SJSA1 (cell line): ENCODE results near the gene PFDN4. TPM values are rescaled to one million over a fixed set of nuclear protein-coding genes. Genes with fewer than 3 reads are reported as not detected.

ENCODE experiments used
- DNase-seq, 2 experiments: peaks; one replicate each; pipeline ENCODE4 v3.0.0-alpha.2; 2015 to 2020; ENCODE audit warnings: low spot score in 2 of 2, low read depth in 1 of 2
- H3K27ac ChIP-seq: fragments of 250-450 bp; sonication (Bioruptor Pico); 2 replicates; pipeline ENCODE4 v1.5.1; 2020; ENCODE audit warnings: mild to moderate bottlenecking, moderate library complexity
- H3K27me3 ChIP-seq: fragments of 250-450 bp; sonication (Bioruptor Pico); replicated peaks from 2 replicates; pipeline ENCODE4 v1.5.1; 2020; ENCODE audit warnings: mild to moderate bottlenecking, moderate library complexity
- H3K36me3 ChIP-seq: fragments of 250-450 bp; sonication (Bioruptor Pico); 2 replicates; pipeline ENCODE4 v1.5.1; 2020; ENCODE audit warnings: mild to moderate bottlenecking
- H3K4me1 ChIP-seq: fragments of 250-450 bp; sonication (Bioruptor Pico); replicated peaks from 2 replicates; pipeline ENCODE4 v1.6.1; 2021; ENCODE audit warnings: mild to moderate bottlenecking
- H3K4me3 ChIP-seq: fragments of 250-450 bp; sonication (Bioruptor Pico); 2 replicates; pipeline ENCODE4 v1.5.1; 2020; ENCODE audit warnings: mild to moderate bottlenecking
- H3K9me3 ChIP-seq: fragments of 250-450 bp; sonication (Bioruptor Pico); replicated peaks from 2 replicates; pipeline ENCODE4 v1.5.1; 2020; ENCODE audit warnings: mild to moderate bottlenecking
- total RNA-seq: library from RNA; depleted of rRNA; stranded (reverse); fragments of >200 nt; shearing (Covaris generic); gene quantifications from 2 replicates; pipeline ENCODE4 v1.2.3, GENCODE V29; 2014

PFDN4 gene
- total RNA-seq, 1 experiment from 2014 or later, result 135 TPM

- Histone ChIP-seq H3K4me3 (no peak overlapping the region), H3K9me3 (no peaks in the 10 kb centered on the region), H3K27ac (no peak overlapping the region), H3K27me3 (no peaks in the 10 kb centered on the region), H3K4me1 (no peaks in the 10 kb centered on the region), H3K36me3 (no peaks in the 10 kb centered on the region)
- no peak for DNase-seq
Measured at GRCh38 chr20:54200487-54201267, 7.2 kb upstream of the PFDN4 start.

- H3K9me3 ChIP-seq, result no peaks in the 10 kb centered on the region
- H3K4me3 ChIP-seq, result no peak overlapping the region
- H3K27ac ChIP-seq, result no peak overlapping the region
- no peak for DNase-seq
- H3K4me1 ChIP-seq, result no peaks in the 10 kb centered on the region
- no peaks in the 10 kb centered on the region for H3K36me3 ChIP-seq
- no peaks in the 10 kb centered on the region for H3K27me3 ChIP-seq
Measured at GRCh38 chr20:54201268-54201846, 6.5 kb upstream of the PFDN4 start.

- no peak overlapping the region for H3K27ac ChIP-seq
- no peaks in the 10 kb centered on the region for H3K27me3 ChIP-seq
- DNase-seq, result no peak
- H3K4me1 ChIP-seq, result no peaks in the 10 kb centered on the region
- no peak overlapping the region for H3K4me3 ChIP-seq
- H3K36me3 ChIP-seq, result peaks cover 4% of the 10 kb centered on the region
- no peaks in the 10 kb centered on the region for H3K9me3 ChIP-seq
Measured at GRCh38 chr20:54203281-54203680, 4.6 kb upstream of the PFDN4 start.

GRCh38 chr20:54204063-54204462, 3.8 kb upstream of the PFDN4 start:
- peaks cover 3% of the 10 kb centered on the region; the same call in 1 of the 2 replicates for H3K4me1 ChIP-seq
- no peak for DNase-seq
- peaks cover 5% of the 10 kb centered on the region for H3K36me3 ChIP-seq
- H3K27ac ChIP-seq, result no peak overlapping the region
- no peak overlapping the region for H3K4me3 ChIP-seq
- H3K27me3 ChIP-seq, result no peaks in the 10 kb centered on the region
- no peaks in the 10 kb centered on the region for H3K9me3 ChIP-seq

- H3K4me1 ChIP-seq, result peaks cover 7% of the 10 kb centered on the region; the same call in 1 of the 2 replicates
- peaks cover 5% of the 10 kb centered on the region for H3K36me3 ChIP-seq
- H3K9me3 ChIP-seq, result no peaks in the 10 kb centered on the region
- no peaks in the 10 kb centered on the region for H3K27me3 ChIP-seq
- H3K27ac ChIP-seq, result no peak overlapping the region
- DNase-seq, result no peak
- H3K4me3 ChIP-seq, result no peak overlapping the region
Measured at GRCh38 chr20:54204481-54204880, 3.4 kb upstream of the PFDN4 start.

- no peaks in the 10 kb centered on the region for H3K27me3 ChIP-seq
- peaks cover 9% of the 10 kb centered on the region; the same call in 1 of the 2 replicates for H3K4me1 ChIP-seq
- no peak for DNase-seq
- no peaks in the 10 kb centered on the region for H3K9me3 ChIP-seq
- H3K4me3 ChIP-seq, result no peak overlapping the region
- H3K36me3 ChIP-seq, result peaks cover 5% of the 10 kb centered on the region
- H3K27ac ChIP-seq, result no peak overlapping the region
Measured at GRCh38 chr20:54205450-54205849, 2.4 kb upstream of the PFDN4 start.

GRCh38 chr20:54207053-54207742, 689 bp upstream of the PFDN4 start:
- H3K9me3 ChIP-seq, result no peaks in the 10 kb centered on the region
- DNase-seq, result no peak
- H3K27ac ChIP-seq, result peak overlapping the region; percentile 100; the same call in 1 of the 2 replicates
- H3K4me1 ChIP-seq, result peaks cover 9% of the 10 kb centered on the region; the same call in 1 of the 2 replicates
- H3K4me3 ChIP-seq, result peak overlapping the region; percentile 91
- H3K27me3 ChIP-seq, result no peaks in the 10 kb centered on the region
- peaks cover 5% of the 10 kb centered on the region for H3K36me3 ChIP-seq

GRCh38 chr20:54208548-54209176, 775 bp downstream of the PFDN4 start:
- H3K4me1 ChIP-seq, result peaks cover 9% of the 10 kb centered on the region; the same call in 1 of the 2 replicates
- DNase-seq, result peak in 1 of 2 experiments; percentile 59
- no peaks in the 10 kb centered on the region for H3K27me3 ChIP-seq
- H3K9me3 ChIP-seq, result no peaks in the 10 kb centered on the region
- H3K27ac ChIP-seq, result peak overlapping the region; percentile 100
- H3K4me3 ChIP-seq, result peak overlapping the region; percentile 91
- peaks cover 10% of the 10 kb centered on the region for H3K36me3 ChIP-seq

- no peaks in the 10 kb centered on the region for H3K27me3 ChIP-seq
- peaks cover 9% of the 10 kb centered on the region; the same call in 1 of the 2 replicates for H3K4me1 ChIP-seq
- no peaks in the 10 kb centered on the region for H3K9me3 ChIP-seq
- no peak for DNase-seq
- peaks cover 10% of the 10 kb centered on the region for H3K36me3 ChIP-seq
- peak overlapping the region; percentile 91 for H3K4me3 ChIP-seq
- H3K27ac ChIP-seq, result no peak overlapping the region
Measured at GRCh38 chr20:54209216-54209813, 1.4 kb downstream of the PFDN4 start.

- peaks cover 22% of the 10 kb centered on the region for H3K36me3 ChIP-seq
- H3K27ac ChIP-seq, result no peak overlapping the region
Measured at GRCh38 chr20:54212226-54212625, 4.3 kb downstream of the PFDN4 start.

GRCh38 chr20:54212871-54213270, 5.0 kb downstream of the PFDN4 start:
- no peak for DNase-seq
- H3K27ac ChIP-seq, result no peak overlapping the region
- peaks cover 22% of the 10 kb centered on the region for H3K36me3 ChIP-seq
- peaks cover 9% of the 10 kb centered on the region; the same call in 1 of the 2 replicates for H3K4me1 ChIP-seq
- no peak overlapping the region for H3K4me3 ChIP-seq
- H3K9me3 ChIP-seq, result no peaks in the 10 kb centered on the region
- H3K27me3 ChIP-seq, result no peaks in the 10 kb centered on the region

More at GRCh38 chr20:54212226-54212625, 4.3 kb downstream of the PFDN4 start:
- H3K4me1 ChIP-seq, result peaks cover 9% of the 10 kb centered on the region; the same call in 1 of the 2 replicates
- no peak for DNase-seq
- H3K4me3 ChIP-seq, result no peak overlapping the region
- H3K27me3 ChIP-seq, result no peaks in the 10 kb centered on the region
- no peaks in the 10 kb centered on the region for H3K9me3 ChIP-seq

- no peak for DNase-seq
- Histone ChIP-seq H3K9me3 (no peaks in the 10 kb centered on the region), H3K36me3 (peaks cover 17% of the 10 kb centered on the region), H3K27me3 (no peaks in the 10 kb centered on the region), H3K27ac (no peak overlapping the region), H3K4me1 (peaks cover 1% of the 10 kb centered on the region; the same call in 1 of the 2 replicates), H3K4me3 (no peak overlapping the region)
Measured at GRCh38 chr20:54214566-54214965, 6.7 kb downstream of the PFDN4 start.

GRCh38 chr20:54215157-54215789, 7.4 kb downstream of the PFDN4 start:
- Histone ChIP-seq H3K36me3 (peaks cover 17% of the 10 kb centered on the region), H3K27me3 (no peaks in the 10 kb centered on the region), H3K4me3 (no peak overlapping the region), H3K27ac (no peak overlapping the region), H3K4me1 (no peaks in the 10 kb centered on the region), H3K9me3 (no peaks in the 10 kb centered on the region)
- DNase-seq, result no peak
